Upper lobe of right lung (tissue), 1 donor: ENCODE data around the gene ATG7. TPM values are rescaled to one million over a fixed set of nuclear protein-coding genes. Genes with fewer than 3 reads are reported as not detected.

Source experiments
- ATAC-seq: fragments of 200-7000 bp; cut with Tn5 transposase; one replicate; pipeline ENCODE4 v1.9.1; 2020; ENCODE audit warnings: mild to moderate bottlenecking, moderate library complexity
- DNase-seq: peaks from one replicate; pipeline ENCODE4 v3.0.0-alpha.2; 2020
- H3K27ac ChIP-seq: fragments of 200-600 bp; one replicate; pipeline ENCODE4 v1.8.0; 2022
- H3K27me3 ChIP-seq: fragments of 200-600 bp; one replicate; pipeline ENCODE4 v1.8.0; 2022; ENCODE audit warnings: mild to moderate bottlenecking
- H3K36me3 ChIP-seq: fragments of 200-600 bp; one replicate; pipeline ENCODE4 v1.8.0; 2022
- H3K4me1 ChIP-seq: fragments of 200-600 bp; one replicate; pipeline ENCODE4 v1.8.0; 2022
- H3K4me3 ChIP-seq: fragments of 200-600 bp; one replicate; pipeline ENCODE4 v1.8.0; 2022; ENCODE audit warnings: mild to moderate bottlenecking
- H3K9me3 ChIP-seq: fragments of 200-600 bp; one replicate; pipeline ENCODE4 v1.8.0; 2022
- CTCF ChIP-seq: fragments of 200-600 bp; IDR thresholded peaks from one replicate; pipeline ENCODE4 v1.8.0; 2022; ENCODE audit warnings: antibody characterized with exemption
- intact Hi-C: fragments of 100-400 bp; cut with DNase I; formaldehyde crosslinking; loops from one replicate; pipeline ENCODE4 v1.11.0; 2022
- total RNA-seq: library from RNA; stranded (reverse); fragmentation: NEBNext Ultra II Directional; extraction: Animal tissue kit (Norgen Biotek cat#: 25700); gene quantifications from one replicate; pipeline ENCODE4 v1.2.1, GENCODE V29; 2021
- donor health status: DM: no; HTN: yes; CAD: no; lungs with severe emphysema.

The ATG7 gene
- total RNA-seq, 1 donor from 2014 or later = 49.9 TPM

GRCh38 chr3:11447584-11448200 lies 175.5 kb downstream of the ATG7 start:
- no peak overlapping the region for H3K4me3 ChIP-seq
- DNase-seq (no peak), ATAC-seq (no peak)
- intact Hi-C loops = no loop called here
- no peaks in the 10 kb centered on the region for H3K36me3 ChIP-seq
- no peaks in the 10 kb centered on the region for H3K9me3 ChIP-seq
- TF ChIP-seq CTCF = no peak
- no peak overlapping the region for H3K27ac ChIP-seq
- no peaks in the 10 kb centered on the region for H3K27me3 ChIP-seq
- H3K4me1 ChIP-seq = no peaks in the 10 kb centered on the region

- ATAC-seq = no peak
- no peak for TF ChIP-seq CTCF
- H3K36me3 ChIP-seq = no peaks in the 10 kb centered on the region
Measured at GRCh38 chr3:11450015-11450414, 177.8 kb downstream of the ATG7 start.

GRCh38 chr3:11452312-11452711 lies 180.1 kb downstream of the ATG7 start:
- ATAC-seq (no peak), DNase-seq (no peak)
- Histone ChIP-seq H3K4me1 (no peaks in the 10 kb centered on the region), H3K9me3 (no peaks in the 10 kb centered on the region), H3K4me3 (no peak overlapping the region), H3K27ac (no peak overlapping the region), H3K27me3 (no peaks in the 10 kb centered on the region), H3K36me3 (no peaks in the 10 kb centered on the region)
- TF ChIP-seq CTCF = no peak
- intact Hi-C loops = no loop called here

More at GRCh38 chr3:11450015-11450414, 177.8 kb downstream of the ATG7 start:
- Histone ChIP-seq H3K9me3 (no peaks in the 10 kb centered on the region), H3K27ac (no peak overlapping the region), H3K4me1 (no peaks in the 10 kb centered on the region), H3K27me3 (no peaks in the 10 kb centered on the region), H3K4me3 (no peak overlapping the region)
- intact Hi-C loops = no loop called here
- DNase-seq = no peak

GRCh38 chr3:11452885-11453847 lies 181.0 kb downstream of the ATG7 start:
- Histone ChIP-seq H3K27ac (no peak overlapping the region), H3K4me1 (no peaks in the 10 kb centered on the region)
- no peak for ATAC-seq

GRCh38 chr3:11455956-11456355 lies 183.8 kb downstream of the ATG7 start:
- DNase-seq (no peak), ATAC-seq (peak; percentile 68)
- Histone ChIP-seq H3K27me3 (no peaks in the 10 kb centered on the region), H3K36me3 (no peaks in the 10 kb centered on the region), H3K9me3 (no peaks in the 10 kb centered on the region), H3K4me3 (no peak overlapping the region), H3K27ac (no peak overlapping the region), H3K4me1 (no peaks in the 10 kb centered on the region)
- intact Hi-C loops = no loop called here
- no peak for TF ChIP-seq CTCF

More at GRCh38 chr3:11452885-11453847, 181.0 kb downstream of the ATG7 start:
- H3K4me3 ChIP-seq = no peak overlapping the region
- H3K9me3 ChIP-seq = no peaks in the 10 kb centered on the region
- H3K27me3 ChIP-seq = no peaks in the 10 kb centered on the region
- no peak for DNase-seq
- intact Hi-C loops = no loop called here
- H3K36me3 ChIP-seq = no peaks in the 10 kb centered on the region
- TF ChIP-seq CTCF = no peak
